NAMALWA (cell line): ENCODE measurements around the gene PIK3R3.

Experiments used
- DNase-seq: peaks from one replicate; pipeline ENCODE4 v3.0.0-alpha.2; 2015; ENCODE audit warnings: low spot score

Gene PIK3R3

DNA sequence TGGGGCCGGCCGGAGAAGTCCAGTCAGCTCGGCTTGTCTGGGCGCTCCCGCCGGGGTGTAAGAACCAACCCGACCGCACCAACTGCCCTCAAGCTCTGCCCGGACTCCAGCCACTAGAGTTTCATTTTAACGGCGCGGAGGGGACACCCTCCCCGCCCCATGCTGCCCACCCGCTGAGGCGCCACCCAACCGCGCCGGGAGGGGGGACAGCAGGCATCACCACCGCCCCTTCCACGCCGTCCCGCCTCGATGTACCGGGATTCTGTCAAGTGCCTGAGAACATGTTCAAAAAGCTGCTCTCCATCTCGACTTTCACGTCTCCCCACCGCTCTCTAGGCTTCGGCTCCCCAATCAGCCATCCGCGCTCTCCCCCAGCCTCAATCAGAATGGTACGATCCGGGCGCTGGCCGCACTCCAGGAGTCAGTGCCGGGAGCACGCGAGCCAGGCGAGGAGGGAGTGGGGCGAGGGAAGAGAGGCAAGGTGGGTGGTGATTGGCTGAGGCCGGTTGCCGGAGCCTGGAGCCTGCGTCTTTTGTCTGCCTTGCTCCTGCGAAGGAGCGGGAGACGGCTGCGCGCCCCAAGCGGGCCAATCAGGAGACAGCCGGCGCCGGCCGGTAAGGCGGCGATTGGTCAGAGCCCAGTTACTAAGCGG is at the start of gene PIK3R3:
TSS of gene PIK3R3 (minus strand) at position 101 of the 652 bp plus-strand sequence. CDS start 677 bp downstream, outside the sequence.
- DNase-seq, result peak; percentile 98

DNA sequence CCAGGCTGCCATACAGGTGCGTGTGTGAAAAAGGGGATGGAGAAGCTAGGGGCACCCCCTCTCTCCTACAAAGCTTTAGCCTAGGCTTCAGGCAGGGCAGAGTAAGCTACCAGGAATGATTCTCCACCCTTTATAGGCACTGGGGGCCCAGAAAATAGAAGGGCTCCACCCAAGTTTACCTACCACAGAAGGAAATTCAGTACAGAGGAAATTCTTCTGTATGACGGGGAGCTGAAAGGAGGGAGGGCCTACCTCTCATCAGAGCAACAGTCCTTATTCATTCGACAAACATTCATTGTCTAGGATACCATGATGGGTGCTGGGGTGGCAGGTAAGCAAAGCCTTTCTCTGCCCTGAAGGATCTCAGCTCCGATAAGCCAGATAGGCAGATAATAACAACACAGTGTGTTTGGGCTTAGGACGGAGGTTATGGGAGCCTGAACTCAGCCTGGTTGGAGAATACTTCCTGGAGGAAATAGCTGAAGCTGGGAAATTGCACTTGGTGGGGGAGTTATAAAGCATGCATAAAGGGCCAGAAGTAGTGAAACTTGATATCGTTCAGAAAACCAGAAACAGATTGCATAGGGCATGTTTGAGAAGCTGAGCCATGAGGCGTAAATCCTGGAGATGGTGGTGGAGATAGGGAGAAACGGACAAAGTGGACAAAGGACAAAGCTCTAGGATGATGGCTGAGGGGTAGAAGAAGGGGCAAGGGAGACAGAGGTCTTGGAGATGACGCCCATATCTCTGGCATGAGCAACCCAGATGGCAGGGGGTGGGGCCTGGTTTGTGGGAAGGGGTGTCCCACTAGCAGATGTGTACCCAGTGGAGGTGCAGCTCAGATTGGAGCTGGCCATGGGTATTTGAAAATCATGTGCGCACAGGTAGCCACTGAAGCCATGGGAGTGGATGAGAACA is 49.2 kb upstream of the PIK3R3 start:
- no peak for DNase-seq

DNA sequence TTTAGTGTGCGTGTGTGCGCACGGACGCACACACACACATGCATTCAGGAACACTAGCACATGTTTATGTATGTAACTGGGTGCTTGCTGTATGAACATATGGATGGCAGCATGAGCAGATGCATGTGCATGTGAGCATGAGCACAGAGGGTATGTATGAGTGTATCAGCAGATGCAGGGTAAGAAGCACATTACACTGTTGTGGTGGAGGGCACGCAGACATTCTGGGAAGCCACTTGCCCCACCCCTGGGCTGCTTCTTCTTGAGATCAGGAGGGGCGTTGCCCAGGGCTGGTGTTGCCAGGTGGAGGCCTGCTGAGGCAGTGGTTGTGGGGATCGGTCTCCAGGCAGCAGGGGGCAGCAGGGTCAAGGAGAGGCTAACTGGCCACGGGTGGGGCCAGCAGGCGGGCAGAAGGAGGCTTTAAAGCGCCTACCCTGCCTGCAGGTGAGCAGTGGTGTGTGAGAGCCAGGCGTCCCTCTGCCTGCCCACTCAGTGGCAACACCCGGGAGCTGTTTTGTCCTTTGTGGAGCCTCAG is 47.7 kb upstream of the PIK3R3 start:
- peak; percentile 43 for DNase-seq

DNA sequence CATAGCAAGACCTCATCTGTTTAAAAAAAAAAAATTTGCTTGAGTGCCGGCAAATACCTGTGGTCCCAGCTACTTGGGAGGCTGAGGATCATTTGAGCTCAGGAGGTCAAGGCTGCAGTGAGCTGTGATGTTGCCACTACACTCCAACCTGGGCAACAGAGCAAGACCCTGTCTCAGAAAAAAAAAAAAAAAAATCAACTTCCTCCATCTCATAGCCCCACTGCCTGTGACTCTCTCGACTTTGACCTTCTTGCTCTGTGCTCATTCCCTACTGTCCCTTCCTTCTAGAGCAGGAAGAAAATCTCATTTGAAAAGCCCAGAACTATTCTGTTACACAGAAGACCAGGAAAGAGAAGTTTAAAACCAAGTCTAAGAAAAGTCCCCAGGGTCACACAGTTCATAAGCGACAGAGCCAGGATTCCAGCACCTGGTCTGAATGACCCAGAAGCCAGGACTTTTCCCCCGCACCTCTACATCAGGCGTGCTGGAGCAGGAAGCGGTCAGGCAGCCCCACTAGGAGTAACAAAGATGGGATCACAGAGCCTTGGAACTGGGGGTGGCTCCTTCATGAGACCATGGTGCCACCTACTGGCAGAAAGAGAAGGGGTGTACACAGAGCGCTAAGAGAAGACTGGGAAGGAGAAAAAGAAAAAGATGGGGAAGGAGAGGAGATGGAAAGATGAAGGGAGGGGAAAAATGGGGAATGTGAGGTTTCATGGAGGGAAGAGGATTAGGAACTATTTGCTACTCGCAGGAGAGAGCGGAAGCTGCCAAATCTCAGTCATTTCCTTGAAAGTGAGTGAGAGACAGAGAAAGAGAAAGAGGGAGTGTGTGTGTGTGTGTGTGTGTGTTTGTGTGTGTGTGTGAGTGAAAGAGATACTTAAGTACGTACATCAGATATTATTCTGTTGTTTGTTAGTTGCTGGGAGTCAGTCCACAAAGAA is 47.0 kb upstream of the PIK3R3 start:
- peak; percentile 81 for DNase-seq

DNA sequence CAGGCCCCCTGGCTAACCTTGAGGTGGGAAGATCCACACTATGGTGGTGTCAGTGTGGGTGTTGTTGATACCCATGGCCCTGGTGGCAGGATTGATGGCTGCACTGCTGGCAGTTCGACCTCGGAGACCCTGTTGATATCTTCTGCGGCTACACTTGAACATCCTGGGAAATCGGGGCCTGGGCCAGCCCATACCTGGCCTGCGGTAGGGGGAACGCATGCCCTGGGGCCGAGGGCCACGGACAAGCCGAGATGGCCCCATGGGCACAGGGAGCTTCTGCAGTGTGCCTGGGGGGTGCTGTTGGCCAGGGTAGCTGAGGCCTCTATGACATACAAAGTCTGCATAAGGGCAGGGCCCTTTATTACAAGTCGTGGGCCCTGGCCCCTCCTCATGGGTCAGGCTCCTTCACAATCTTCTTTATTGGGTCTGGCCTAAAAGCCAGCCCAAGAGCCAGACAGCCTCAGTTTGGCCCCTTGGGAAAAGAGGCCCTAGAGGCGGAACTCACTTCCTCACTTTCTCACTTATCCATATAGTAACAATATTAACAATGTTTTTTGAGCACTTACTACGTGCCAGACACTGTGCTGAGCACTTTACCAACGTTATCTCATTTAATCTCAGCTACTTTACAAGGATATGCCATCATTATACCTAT is 43.9 kb upstream of the PIK3R3 start, which contains the start of gene P3R3URF:
TSS of gene P3R3URF (minus strand) at position 278 of the 655 bp plus-strand sequence. CDS start at position 261, 17 bp downstream.
- DNase-seq, result no peak

DNA sequence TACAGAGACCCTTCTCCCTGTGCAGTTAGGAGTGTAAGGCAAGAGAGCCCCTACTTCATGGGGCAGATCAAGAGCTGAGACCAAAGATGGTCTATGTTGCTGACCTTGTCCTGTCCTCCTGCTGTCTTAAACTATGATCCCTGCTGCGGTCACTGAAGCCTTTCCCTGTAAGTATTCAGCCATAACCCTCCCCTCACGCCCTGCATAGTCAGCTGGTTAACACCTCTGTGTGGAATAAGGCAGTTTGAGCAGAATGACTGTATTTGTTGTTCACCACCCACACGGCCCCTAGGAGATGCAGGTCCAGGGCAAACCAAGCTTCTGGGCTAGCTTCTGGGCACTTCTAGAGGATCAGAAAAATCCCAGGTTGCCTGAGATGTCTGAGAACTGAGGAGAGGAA is 42.8 kb upstream of the PIK3R3 start:
- no peak for DNase-seq

DNA sequence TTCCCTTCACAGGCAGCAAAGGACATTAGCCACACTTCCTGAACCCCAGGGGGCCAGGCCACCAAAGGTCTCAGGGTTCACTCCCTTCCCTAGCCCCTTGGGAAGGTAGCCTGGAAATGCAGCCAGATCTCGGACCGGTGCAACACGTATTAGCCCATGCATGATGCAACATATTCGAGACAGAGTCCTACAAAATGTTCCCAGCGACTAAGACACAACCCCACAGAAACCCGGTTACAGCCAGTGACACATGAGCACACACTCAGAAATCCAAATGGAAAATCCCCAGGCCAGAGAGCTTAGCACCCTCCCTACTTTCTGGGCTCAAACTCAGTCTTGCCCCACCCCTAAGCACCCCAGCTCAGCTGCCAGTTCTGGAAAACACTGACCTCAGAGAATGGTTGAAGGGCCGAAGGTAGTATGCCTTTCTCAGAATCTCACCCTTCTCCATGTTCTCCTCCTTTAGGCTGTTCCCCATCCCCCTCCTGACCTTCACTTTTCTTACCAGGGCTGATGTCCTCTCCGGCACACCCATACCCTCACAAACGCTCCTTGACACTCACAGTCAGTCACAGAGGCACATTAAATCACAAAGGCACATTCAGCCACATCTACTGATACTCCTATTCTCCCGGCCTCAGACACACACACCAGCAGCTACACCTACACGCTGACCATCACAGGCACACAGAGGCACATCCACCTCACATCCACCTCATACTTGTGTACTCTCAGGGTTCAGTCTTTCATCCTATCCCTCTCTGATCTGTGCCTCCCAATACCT is 42.2 kb upstream of the PIK3R3 start, which contains the start of gene TSPAN1:
TSS of gene TSPAN1 (plus strand) at position 640 of the 784 bp plus-strand sequence. CDS start 6,021 bp downstream, outside the sequence.
- DNase-seq, result no peak

DNA sequence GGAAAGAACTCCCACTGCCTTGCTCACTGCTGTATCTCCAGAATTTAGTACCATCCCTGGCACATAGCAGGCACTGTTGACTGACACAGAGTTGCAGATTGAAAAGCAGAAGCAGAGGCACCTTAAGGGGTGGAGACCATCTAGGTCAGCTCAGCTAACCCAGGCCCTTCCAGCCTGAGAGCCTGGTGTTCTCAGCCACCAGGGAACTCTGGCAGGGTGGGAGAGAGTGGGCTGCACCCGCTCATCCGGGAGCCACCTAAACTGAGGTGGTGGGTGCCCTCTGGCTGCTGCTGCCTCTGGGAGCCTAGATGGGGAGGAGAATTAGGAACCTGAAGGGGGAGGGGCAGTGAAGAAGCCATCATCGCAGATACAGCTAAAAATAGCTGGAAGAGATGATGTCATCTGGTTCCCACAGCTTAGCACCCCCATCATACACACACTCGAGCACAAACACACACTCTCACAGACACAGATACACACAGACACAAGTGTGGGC is 41.0 kb upstream of the PIK3R3 start:
- DNase-seq, result no peak

DNA sequence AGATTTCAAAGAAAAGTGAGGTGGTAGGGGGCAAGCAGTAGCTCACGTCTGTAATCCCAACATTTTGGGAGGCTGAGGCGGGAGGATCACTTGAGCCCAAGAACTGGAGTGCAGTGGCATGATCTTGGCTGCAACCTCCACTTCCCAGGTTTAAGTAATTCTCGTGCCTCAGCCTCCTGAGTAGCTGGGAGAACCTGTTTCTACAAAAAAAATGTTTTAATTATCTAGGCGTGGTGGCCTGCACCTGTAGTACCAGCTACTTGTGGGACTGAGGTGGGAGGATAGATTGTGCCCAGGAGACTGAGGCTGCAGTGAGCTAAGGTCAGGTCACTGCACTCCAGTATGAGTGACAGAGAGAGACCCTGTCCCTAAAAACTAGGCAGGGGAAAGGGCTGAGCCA is 39.9 kb upstream of the PIK3R3 start:
- no peak for DNase-seq

DNA sequence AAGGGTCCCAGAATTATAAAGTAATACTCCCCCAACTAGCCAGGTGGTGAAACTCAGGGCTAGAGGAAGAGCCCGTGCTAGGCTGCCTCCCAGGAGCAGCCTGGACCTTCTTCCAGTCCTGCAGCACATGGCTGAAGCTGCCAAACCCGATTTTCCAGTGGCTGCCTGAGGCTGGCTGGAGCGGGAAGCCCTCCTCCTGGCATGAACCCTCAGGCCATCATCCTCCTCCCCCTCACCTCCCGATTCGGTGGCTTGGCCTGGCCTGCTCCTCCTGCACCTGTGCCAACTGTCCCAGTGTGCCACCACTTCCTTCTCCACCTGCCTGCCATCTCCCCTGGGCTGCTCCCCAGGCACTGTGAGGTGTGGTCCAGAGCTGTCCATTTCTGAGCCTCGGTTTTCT is 39.4 kb upstream of the PIK3R3 start:
- no peak for DNase-seq

DNA sequence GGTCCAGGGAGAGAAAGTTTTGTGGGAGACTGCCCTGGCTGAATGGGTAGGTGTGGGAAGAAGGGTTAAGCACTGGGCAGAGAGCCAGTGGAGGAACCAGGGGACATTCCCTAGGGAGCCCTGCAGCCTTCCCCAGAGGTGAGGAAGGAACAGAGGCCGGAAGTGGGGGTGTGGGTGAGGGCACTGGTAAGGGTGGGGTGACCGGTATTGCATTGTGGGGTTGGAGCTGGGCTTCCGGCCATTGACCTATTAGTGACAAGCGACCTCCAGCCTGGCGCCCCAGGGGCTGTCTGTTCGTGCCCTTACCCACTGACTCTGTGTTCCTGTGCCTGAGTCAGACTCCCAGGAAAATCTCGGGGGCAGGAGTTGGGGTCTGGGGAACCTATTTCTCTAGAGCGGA is 38.9 kb upstream of the PIK3R3 start:
- no peak for DNase-seq

DNA sequence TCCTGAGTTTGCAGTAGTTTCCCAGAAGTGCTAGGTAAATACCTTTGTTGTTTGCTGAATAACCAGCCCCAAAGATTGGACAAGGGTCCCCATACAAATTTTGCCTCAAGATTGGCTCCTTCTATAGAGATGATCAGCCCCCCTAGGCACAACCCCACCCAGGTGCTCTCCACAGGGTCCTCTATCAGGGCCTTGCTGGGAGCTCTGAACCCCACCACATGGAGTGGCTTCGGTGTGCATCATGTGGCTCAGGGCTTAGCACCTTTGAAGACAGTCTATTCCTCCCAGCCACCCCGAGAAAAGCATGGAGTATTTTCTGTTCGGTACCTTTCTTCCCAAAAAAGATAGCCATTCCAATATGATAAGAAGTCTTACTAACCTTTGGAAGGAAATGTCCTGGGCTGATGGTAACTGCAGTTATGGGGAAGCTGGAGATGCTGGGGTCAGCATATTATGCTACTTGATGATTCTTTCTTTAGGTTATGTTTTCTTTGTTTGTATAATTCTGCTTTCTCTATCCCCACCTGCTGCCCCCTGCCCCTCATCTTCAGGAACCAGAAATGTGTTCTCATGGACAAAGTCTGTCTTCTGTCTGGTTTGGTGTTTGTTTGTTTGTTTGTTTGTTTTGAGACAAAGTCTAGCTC is 37.5 kb upstream of the PIK3R3 start:
- no peak for DNase-seq

DNA sequence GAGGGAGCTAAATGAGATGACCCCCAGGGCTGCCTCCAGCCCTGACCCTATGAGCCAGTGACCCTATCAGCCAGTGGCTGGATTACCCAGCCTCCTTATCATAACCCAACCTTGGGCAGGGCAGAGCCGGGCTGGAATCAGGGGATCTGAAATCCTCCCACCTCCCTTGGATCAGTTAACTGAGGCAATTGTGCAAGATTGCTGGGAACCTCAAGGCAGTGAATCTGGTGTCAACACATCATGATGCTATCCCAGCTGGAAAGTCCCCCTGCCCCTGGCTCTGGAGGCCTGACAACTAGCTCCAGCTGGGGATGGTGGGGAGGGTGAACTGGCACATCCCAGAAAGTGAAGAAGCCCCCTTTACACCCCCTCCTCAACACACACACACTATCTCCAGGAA is 36.0 kb upstream of the PIK3R3 start:
- DNase-seq, result no peak

DNA sequence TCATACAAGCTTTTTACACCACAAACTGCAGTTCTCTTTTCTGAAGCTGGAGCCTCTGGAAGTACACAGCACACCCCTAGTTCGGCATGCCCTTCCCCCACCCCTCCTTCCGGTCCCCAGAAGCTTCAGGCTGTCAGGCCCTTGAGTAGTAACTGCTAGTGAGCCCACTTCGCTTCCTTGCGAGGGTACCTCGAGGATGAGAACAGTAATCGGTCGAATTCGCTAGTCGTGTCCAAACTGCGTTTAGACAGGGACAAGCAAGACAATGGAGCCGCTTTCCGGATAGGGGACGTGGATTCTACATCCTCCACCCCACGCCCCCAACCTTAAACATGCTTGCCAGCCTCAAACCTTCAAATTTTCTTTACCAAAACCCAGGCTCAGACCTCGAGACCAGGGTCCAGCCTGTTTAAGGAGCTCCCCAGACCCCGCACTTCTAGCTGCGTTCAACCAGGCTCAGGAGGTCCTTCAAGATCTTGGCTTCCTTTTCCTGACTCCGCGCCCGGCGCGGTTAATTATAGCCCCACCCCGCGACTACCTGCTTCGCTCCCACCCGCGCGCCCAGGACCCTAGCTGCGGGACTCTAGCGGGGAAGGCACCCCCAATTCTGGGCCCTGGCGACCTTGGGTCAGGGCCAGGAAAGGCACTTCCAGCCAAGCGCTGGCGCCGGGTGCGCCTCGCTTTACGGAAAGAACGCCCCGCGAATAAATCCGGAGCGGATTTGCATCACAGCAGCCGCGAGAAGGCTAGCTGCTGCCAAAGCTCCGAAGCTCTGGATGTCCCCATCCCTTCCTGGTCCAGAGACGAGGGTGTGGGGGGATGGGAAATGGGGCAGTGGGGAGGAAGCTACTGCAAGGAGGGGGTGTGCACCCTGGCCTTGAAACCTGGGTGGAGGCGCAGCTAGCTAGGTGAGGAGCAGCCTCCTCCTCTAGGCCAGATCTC is 34.4 kb upstream of the PIK3R3 start:
- no peak for DNase-seq

DNA sequence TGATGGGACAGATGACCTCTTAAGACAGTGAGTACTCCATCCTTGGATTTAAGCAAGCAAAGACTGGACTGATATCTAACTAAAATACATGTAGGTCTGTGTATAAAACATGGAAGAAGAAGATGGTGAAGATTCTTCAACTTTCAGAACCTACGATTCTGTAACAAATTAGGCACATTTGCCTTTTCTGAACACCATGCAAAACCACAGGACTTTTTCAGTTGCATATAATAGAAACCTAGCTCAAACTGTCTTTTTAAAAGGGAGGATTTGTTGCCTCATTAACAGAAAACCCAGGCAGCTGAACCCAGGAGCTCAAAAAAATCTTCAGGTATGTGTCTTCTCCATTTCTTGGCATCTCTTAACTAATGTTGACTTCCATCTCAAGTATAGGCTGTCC is 27.8 kb upstream of the PIK3R3 start:
- no peak for DNase-seq

DNA sequence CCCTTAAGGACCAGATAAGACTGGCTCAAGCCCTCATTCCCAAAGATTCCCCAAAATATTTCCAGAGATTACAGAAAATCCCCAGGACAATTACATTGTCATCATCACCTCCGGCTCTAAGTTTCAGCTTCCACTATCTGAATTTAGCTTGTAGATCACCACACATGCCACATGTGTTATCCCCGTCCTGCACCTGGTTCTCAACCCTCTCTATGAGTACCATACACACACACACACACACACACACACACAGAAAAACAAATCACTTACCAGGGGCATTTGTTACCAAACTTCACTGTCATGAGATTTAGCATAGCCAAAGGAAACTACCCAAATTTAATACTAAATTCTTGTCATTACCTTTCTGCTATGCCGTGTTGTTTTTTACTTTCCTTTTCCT is 27.1 kb upstream of the PIK3R3 start:
- DNase-seq, result peak; percentile 15

DNA sequence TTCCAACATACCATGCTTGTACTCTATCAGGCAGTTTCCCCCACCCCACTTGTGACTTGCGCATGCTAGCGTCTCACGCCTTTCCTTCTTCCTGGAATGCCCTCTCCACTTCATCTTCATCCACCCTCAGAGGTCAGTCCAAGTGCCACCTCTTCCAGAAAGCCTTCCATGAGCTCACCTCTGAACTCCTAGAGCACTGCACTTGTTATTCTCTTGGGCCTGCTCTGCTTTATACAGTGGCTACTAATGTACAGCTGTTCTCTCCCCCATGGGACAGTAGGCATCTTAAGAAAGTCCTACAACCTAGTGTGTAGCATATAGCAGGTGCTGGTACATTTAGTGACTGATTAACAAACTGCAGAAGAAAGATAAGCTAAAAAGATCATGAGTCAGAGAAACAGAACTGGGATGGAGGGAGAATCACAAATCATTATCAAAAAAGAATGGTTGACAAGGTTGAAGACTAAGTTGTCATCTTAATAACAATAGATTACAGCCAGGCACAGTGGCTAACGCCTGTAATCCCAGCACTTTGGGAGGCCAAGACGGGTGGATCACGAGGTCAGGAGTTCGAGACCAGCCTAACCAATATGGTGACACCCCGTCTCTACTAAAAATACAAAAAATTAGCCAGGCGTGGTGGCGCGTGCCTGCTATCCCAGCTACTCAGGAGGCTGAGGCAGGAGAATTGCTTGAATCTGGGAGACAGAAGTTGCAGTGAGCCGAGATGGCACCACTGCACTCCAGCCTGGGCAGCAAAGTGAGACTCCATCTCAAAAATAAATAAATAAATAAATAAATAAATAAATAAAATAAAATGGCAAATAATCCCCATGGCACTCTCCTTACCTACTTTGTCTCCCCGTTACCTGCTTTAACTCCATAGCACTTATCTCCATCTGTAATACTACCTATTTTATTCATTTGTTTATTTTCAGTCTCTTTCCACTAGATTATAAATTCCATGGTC is 26.2 kb upstream of the PIK3R3 start:
- no peak for DNase-seq
